HepG2 (cell line): ENCODE measurements around the gene CBX6. TPM values are rescaled to one million over a fixed set of nuclear protein-coding genes. Genes with fewer than 3 reads are reported as not detected.
A peak's percentile ranks its signal among the peaks of the same experiment; 100 is the strongest.

ENCODE experiments used
- ATAC-seq: fragments of 200-7000 bp; cut with Tn5 transposase; 3 replicates; pipeline ENCODE4 v1.9.1; 2020; ENCODE audit warnings: mild to moderate bottlenecking, moderate library complexity
- BruUV-seq: library from RNA; stranded (reverse); fragments of 400-500 nt; replicated peaks from 2 replicates; lab custom pipeline; 2021; lab: Mats Ljungman, UMichigan
- CTCF ChIA-PET: fragments of 300-600 bp; formaldehyde crosslinking; extraction: SDS; loops from one replicate; lab custom pipeline; 2021; ENCODE audit warnings: low total read pairs, inconsistent platforms, low intra/inter-chr PET ratio; lab: Yijun Ruan, JAX
- POLR2A ChIA-PET: fragments of 350-600 bp; sonication (Branson Sonifier 250); formaldehyde crosslinking; loops from one replicate; lab custom pipeline; 2020; ENCODE audit warnings: antibody characterized with exemption, inconsistent platforms; lab: Yijun Ruan, JAX
- DNase-seq: peaks from one replicate; pipeline ENCODE4 v3.0.0-alpha.2; 2015; ENCODE audit warnings: low spot score
- FAIRE-seq: peaks from 3 replicates; lab custom pipeline; 2011; peaks lifted over from hg19 to GRCh38; lab: Jason Lieb, UNC
- H2AFZ ChIP-seq: one replicate; pipeline ENCODE4 v1.6.1; 2011; ENCODE audit warnings: low read length, inconsistent platforms
- H3K27ac ChIP-seq: fragments of 300-600 bp; 3 replicates; pipeline ENCODE4 v1.8.0; 2011; ENCODE audit warnings: mixed run types, mild to moderate bottlenecking, mixed read lengths, low read length, inconsistent platforms; ENCODE audit not compliant: insufficient read depth; ENCODE audit errors: extremely low read length
- H3K27me3 ChIP-seq, 2 experiments: fragments of 200-600 bp in 1 of 2; 2 replicates in 1 of 2; 3 replicates in 1 of 2; pipeline versions ENCODE4 v1.6.0 to v1.8.0; 2011; ENCODE audit warnings: low read length in 2 of 2, mild to moderate bottlenecking in 2 of 2, moderate library complexity in 2 of 2, inconsistent platforms in 1 of 2; ENCODE audit not compliant: insufficient read depth in 2 of 2, control insufficient read depth in 1 of 2
- H3K36me3 ChIP-seq, 2 experiments: fragments of 200-600 bp in 1 of 2; replicated peaks in 1 of 2; 2 replicates in 1 of 2; 3 replicates in 1 of 2; pipeline versions ENCODE4 v1.5.1 to v1.8.0; 2011; ENCODE audit warnings: low read length in 2 of 2, inconsistent platforms in 1 of 2; ENCODE audit not compliant: insufficient read depth in 2 of 2, control insufficient read depth in 1 of 2
- H3K4me1 ChIP-seq: 2 replicates; pipeline ENCODE4 v1.5.1; 2012; ENCODE audit warnings: low read length, inconsistent platforms; ENCODE audit not compliant: insufficient read depth
- H3K4me2 ChIP-seq: 2 replicates; pipeline ENCODE4 v1.6.0; 2011; ENCODE audit warnings: low read depth, low read length, inconsistent platforms
- H3K4me3 ChIP-seq, 3 experiments: fragments of 200-600 bp in 1 of 3; sonication (generic), shearing (Covaris generic) in 1 of 3; replicated peaks in 1 of 3; 2 replicates each; pipeline ENCODE4 v1.5.1; 2011 to 2016; ENCODE audit warnings: low read length in 3 of 3, inconsistent platforms in 2 of 3, low read depth in 2 of 3, mild to moderate bottlenecking in 2 of 3, control low read depth in 1 of 3, mixed read lengths in 1 of 3; ENCODE audit not compliant: insufficient read depth in 1 of 3
- H3K79me2 ChIP-seq: one replicate; pipeline ENCODE4 v1.6.1; 2011; ENCODE audit warnings: low read length, inconsistent platforms; ENCODE audit not compliant: insufficient read depth
- H3K9ac ChIP-seq: 2 replicates; pipeline ENCODE4 v1.6.0; 2011; ENCODE audit warnings: mild to moderate bottlenecking, low read depth, low read length, inconsistent platforms; ENCODE audit not compliant: insufficient read depth
- H3K9me3 ChIP-seq: 2 replicates; pipeline ENCODE4 v1.5.1; 2012; ENCODE audit warnings: mild to moderate bottlenecking, low read length
- H4K20me1 ChIP-seq: 2 replicates; pipeline ENCODE4 v1.6.0; 2011; ENCODE audit warnings: inconsistent platforms, mild to moderate bottlenecking, low read length, moderate library complexity; ENCODE audit not compliant: insufficient read depth
- BCL6 ChIP-seq: IDR thresholded peaks from 2 replicates; pipeline ENCODE4 v1.6.1; 2016; ENCODE audit warnings: missing genetic modification reagents, missing compliant biosample characterization
- CENPBD1 ChIP-seq: sonication (generic); formaldehyde crosslinking; IDR thresholded peaks from 2 replicates; pipeline ENCODE4 v1.8.0; 2022; ENCODE audit warnings: missing genetic modification reagents, low read depth, mild to moderate bottlenecking, borderline replicate concordance
- DNMT3B ChIP-seq: conservative IDR thresholded peaks from 2 replicates; pipeline ENCODE4 v1.6.1; 2016; ENCODE audit warnings: missing biosample characterization, control low read depth
- MAFF ChIP-seq: IDR thresholded peaks from 2 replicates; pipeline ENCODE4 v1.6.1; 2011; ENCODE audit warnings: low read depth, low read length, improper control_type of control experiment
- MAFK ChIP-seq, 2 experiments: IDR thresholded peaks in 1 of 2; conservative IDR thresholded peaks in 1 of 2; 2 replicates each; pipeline ENCODE4 v1.6.1; 2011; ENCODE audit warnings: improper control_type of control experiment in 2 of 2, low read length in 2 of 2
- MIER3 ChIP-seq: IDR thresholded peaks from 2 replicates; pipeline ENCODE4 v1.6.1; 2016; ENCODE audit warnings: missing compliant biosample characterization, borderline replicate concordance
- RAD21 ChIP-seq: fragments of 450-650 bp; formaldehyde crosslinking; IDR thresholded peaks from 2 replicates; pipeline ENCODE4 v1.5.0; 2020; ENCODE audit warnings: mild to moderate bottlenecking
- SIX1 ChIP-seq: sonication (generic); formaldehyde crosslinking; IDR thresholded peaks from 2 replicates; pipeline ENCODE4 v1.4.0; 2020; ENCODE audit warnings: missing genetic modification reagents, borderline replicate concordance
- SMARCC2 ChIP-seq: fragments of 450-650 bp; IDR thresholded peaks from 2 replicates; pipeline ENCODE4 v1.6.1; 2017; ENCODE audit warnings: antibody characterized with exemption, mild to moderate bottlenecking
- TCF7L2 ChIP-seq: IDR thresholded peaks from 2 replicates; pipeline ENCODE4 v1.6.1; 2011; ENCODE audit warnings: mild to moderate bottlenecking, low read depth, low read length, moderate library complexity
- ZBTB46 ChIP-seq: sonication (generic); formaldehyde crosslinking; IDR thresholded peaks from 2 replicates; pipeline ENCODE4 v1.4.0; 2020; ENCODE audit warnings: mild to moderate bottlenecking, missing genetic modification reagents, borderline replicate concordance
- ZNF276 ChIP-seq: sonication (generic); formaldehyde crosslinking; IDR thresholded peaks from 2 replicates; pipeline ENCODE4 v1.4.0; 2020; ENCODE audit warnings: mild to moderate bottlenecking, low read depth, missing genetic modification reagents
- ZNF3 ChIP-seq: IDR thresholded peaks from 2 replicates; pipeline ENCODE4 v1.7.0; 2017; ENCODE audit warnings: inconsistent platforms
- ZNF766 ChIP-seq: sonication (generic); formaldehyde crosslinking; IDR thresholded peaks from 2 replicates; pipeline ENCODE4 v1.5.0; 2020; ENCODE audit warnings: missing genetic modification reagents, borderline replicate concordance
- ZNF784 ChIP-seq: sonication (generic); formaldehyde crosslinking; IDR thresholded peaks from 2 replicates; pipeline ENCODE4 v1.5.1; 2020; ENCODE audit warnings: missing genetic modification reagents, mild to moderate bottlenecking, borderline replicate concordance
- ZXDC ChIP-seq: sonication (generic); formaldehyde crosslinking; IDR thresholded peaks from 2 replicates; pipeline ENCODE4 v1.5.0; 2020; ENCODE audit warnings: mild to moderate bottlenecking, missing genetic modification reagents
- WGBS: methylation state at CpG from one replicate; pipeline ENCODE4 v1.1.6; 2017; ENCODE audit warnings: low lambda C conversion rate; 5-methylcytosine and 5-hydroxymethylcytosine counted together
- in situ Hi-C: cut with HindIII; loops from 2 replicates; pipeline ENCODE4 v1.10.0; 2017; ENCODE audit warnings: low pct_unique_long_range_greater_than_20kb; ENCODE audit not compliant: extremely low pct_ligation_motif_present
- intact Hi-C: fragments of 100-400 bp; cut with micrococcal nuclease; formaldehyde crosslinking; loops from one replicate; pipeline ENCODE4 v1.10.0; 2022; ENCODE audit not compliant: unreplicated experiment
- polyA plus RNA-seq, 8 experiments: library from polyadenylated mRNA; depleted of rRNA in 3 of 8; stranded (reverse) in 7 of 8; unstranded in 1 of 8; fragments of >200 nt; fragmentation: Illumina TruSeq in 4 of 8; extraction: Trizol in 4 of 8; gene quantifications; 2 replicates each; pipeline versions ENCODE4 v1.2.1 to v1.2.3, GENCODE V29; 2011 to 2016; ENCODE audit warnings: low read depth in 4 of 8, missing spikeins in 1 of 8, mixed read lengths in 1 of 8; ENCODE audit not compliant: insufficient read depth in 1 of 8
- total RNA-seq, 5 experiments: library from RNA; depleted of rRNA; stranded (reverse); fragments of >200 nt; fragmentation: Illumina TruSeq; extraction: Trizol; gene quantifications; 2 replicates each; pipeline ENCODE4 v1.2.3, GENCODE V29; 2016; ENCODE audit warnings: low read depth in 1 of 5

CBX6 gene
- total and polyA plus RNA-seq, 2 of the 13 experiments (the other 11 are each of a cell fraction or from before 2014, with no cell fraction given) = 1.7 to 6.5 TPM

GRCh38 chr22:38869663-38870062 lies 2.4 kb downstream of the CBX6 start:
- H3K79me2 ChIP-seq = no peaks in the 10 kb centered on the region
- no peaks in the 10 kb centered on the region; a peak in 1 of 5 replicates for H3K36me3 ChIP-seq
- no peak for ATAC-seq

More at GRCh38 chr22:38869663-38870062, 2.4 kb downstream of the CBX6 start:
- intact Hi-C loops (loop anchor here (2.0 kb wide), 1 partner anchor 55 kb away; no protein-coding TSS in a partner anchor), in situ Hi-C loops (loop anchor here (5.0 to 10.0 kb wide), 2 partner anchors 133 to 255 kb away; no protein-coding TSS in a partner anchor)
- DNase-seq (no peak), FAIRE-seq (no peak)
- Histone ChIP-seq H3K9me3 (no peaks in the 10 kb centered on the region), H3K4me2 (no peak overlapping the region), H3K27me3 (peaks cover 2 to 21% of the 10 kb centered on the region in 2 experiments; a peak in 4 of 5 replicates), H2AFZ (no peak overlapping the region), H3K4me1 (peaks cover 20% of the 10 kb centered on the region), H3K27ac (no peak overlapping the region), H3K4me3 (no peak overlapping the region), H3K9ac (no peak overlapping the region), H4K20me1 (peaks cover 3% of the 10 kb centered on the region; the same call in 1 of the 2 replicates)
- TF ChIP-seq MAFK (conservative IDR thresholded peaks at IDR 0.05 in 1 of 2, IDR thresholded peaks at IDR 0.05 in 1 of 2; ENCODE audit: low read length in 2 of 2) (peak; percentile 58 to 85), MIER3 (no peak), ZNF3 (CRISPR knock-in tag) (no peak), ZNF766 (CRISPR knock-in tag) (no peak), SMARCC2 (no peak), DNMT3B (CRISPR knock-in tag) (no peak), ZNF784 (CRISPR knock-in tag) (no peak), CENPBD1 (no peak), ZBTB46 (CRISPR knock-in tag) (no peak), ZXDC (CRISPR knock-in tag) (no peak), RAD21 (CRISPR knock-in tag) (no peak), BCL6 (no peak), SIX1 (no peak), TCF7L2 (no peak), MAFF (peak; percentile 66), ZNF276 (CRISPR knock-in tag) (no peak)
- ChIA-PET CTCF (interaction anchor here (1.1 to 2.2 kb wide), 7 partner anchors 101 to 253 kb away, joined by 3 to 23 read pairs (median 6); partner anchors contain the start of gene APOBEC3B), POLR2A (interaction anchor here (1.0 to 1.1 kb wide), 2 partner anchors 55 to 151 kb away, joined by 3 to 5 read pairs; partner anchors contain the start of gene APOBEC3D)
- WGBS = 89% methylated on average over 1 of the region's 3 CpGs
- TSS peak; percentile 47 for BruUV-seq
